NCI-H460 (cell line): Measurements from ENCODE around the gene KDM1B. TPM values are rescaled to one million over a fixed set of nuclear protein-coding genes. Genes with fewer than 3 reads are reported as not detected.

Experiments
- DNase-seq: peaks from one replicate; pipeline ENCODE4 v3.0.0-alpha.2; 2016; ENCODE audit warnings: low read depth; ENCODE audit errors: extremely low read depth
- polyA plus RNA-seq: library from polyadenylated mRNA; depleted of rRNA; stranded (reverse); fragments of >200 nt; gene quantifications from 2 replicates; pipeline ENCODE4 v1.2.3, GENCODE V29; 2014; cell fraction: nucleus; rRNA removed
- total RNA-seq: library from RNA; depleted of rRNA; stranded (reverse); fragments of >200 nt; shearing (Covaris generic); gene quantifications from 2 replicates; pipeline ENCODE4 v1.2.3, GENCODE V29; 2014; rRNA removed

Gene KDM1B
- 6.9 and 7.3 TPM in 2 replicates for total RNA-seq
- polyA plus RNA-seq, result 3.7 and 5.1 TPM in 2 replicates

GRCh38 chr6:18155150-18155863 is at the start of gene KDM1B:
Gene KDM1B (plus strand): TSS chr6:18155422. CDS start chr6:18159896, 4,474 bp downstream.
- DNase-seq, result peak; percentile 96

GRCh38 chr6:18107061-18107460 is 48.2 kb upstream of the KDM1B start:
- no peak for DNase-seq

DNA sequence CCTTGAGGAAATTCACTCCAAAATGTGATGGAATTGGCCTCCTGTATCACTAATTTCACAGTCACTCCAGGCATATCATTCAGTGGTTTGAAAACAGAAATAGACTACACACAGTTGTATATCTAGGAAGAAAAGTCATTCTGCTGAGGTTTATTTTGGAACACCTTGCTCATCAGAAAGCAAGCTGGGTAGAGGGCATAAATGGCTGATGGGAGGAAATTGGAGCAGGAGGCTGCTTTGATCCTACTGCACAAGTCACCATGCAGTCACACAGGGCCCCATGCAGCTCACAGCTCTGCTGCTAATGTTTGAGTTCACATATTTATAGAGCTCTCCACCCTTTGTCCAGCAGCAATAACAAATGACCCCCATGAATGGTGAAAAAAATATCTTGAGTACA is 45.1 kb upstream of the KDM1B start:
- DNase-seq, result no peak

- DNase-seq, result no peak
Observed at GRCh38 chr6:18115356-18115755, 39.9 kb upstream of the KDM1B start.

GRCh38 chr6:18117136-18117535 is 38.1 kb upstream of the KDM1B start:
- no peak for DNase-seq

DNA sequence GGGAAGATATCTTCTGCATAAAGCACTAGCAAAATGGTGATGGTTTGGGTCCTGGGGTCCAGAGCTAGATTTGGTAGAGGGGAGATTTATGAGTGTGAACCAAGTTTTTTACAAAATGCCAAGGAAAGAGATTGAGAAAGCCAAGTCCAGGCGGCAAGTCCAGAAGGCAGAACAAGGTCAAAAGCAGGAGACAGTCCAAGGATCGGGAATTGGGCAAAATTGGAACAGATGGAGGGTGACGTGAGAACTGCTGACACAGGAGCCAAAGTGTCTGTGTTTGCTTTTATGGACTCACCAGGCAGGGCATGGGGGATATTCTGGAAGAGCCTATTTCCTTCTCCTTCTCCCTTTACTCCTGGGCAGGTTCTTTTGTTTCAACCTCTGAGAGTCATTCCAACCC is 36.9 kb upstream of the KDM1B start:
- DNase-seq, result no peak

DNA sequence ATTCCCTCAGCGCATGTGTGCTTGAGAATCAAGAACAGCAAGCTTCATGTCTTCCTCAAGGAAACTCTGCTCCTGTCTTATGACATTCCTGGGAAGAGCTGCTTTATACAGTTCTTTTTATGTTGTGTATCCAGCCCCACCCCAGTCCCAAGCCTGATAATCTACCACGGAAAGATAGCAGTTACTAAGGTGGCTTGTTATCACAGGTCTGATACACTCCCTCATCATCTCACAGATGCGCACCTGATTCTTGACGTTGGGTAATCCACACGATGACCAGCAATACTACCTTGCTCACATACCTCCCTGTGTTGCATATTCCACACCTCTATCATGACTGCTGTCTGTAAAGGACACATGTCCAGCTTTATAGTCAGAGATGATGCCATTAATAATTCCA is 36.0 kb upstream of the KDM1B start:
- DNase-seq, result no peak

DNA sequence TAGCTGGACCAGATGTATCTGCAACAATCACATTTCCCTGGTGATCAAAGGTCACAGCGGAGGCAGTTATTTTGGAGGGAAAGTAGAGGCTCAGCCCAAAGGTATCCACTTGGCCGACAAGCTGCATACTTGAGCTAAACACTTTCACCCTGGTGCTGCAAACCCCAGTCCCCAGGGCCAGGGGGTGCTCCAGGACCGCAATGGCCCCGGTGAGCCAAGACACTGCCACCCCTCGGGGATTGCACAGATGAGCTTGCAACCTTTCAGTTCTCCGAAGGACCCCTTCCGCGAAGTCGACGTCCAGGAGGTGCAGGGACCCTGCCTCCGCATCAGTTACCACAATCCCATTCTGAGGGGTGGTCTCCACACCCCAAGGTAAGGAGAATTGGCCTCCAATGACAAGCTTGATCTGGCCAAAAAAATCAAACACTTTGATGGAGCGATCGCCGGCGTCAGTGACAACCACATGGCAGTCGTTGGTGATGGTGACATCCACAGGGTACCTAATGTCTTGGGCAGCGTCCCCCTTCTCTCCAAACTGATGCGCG is 33.6 kb upstream of the KDM1B start:
- DNase-seq, result no peak

- peak; percentile 78 for DNase-seq
Observed at GRCh38 chr6:18122128-18123093, 32.8 kb upstream of the KDM1B start, which contains the start of gene NHLRC1. Gene NHLRC1 (minus strand): TSS chr6:18122677. CDS start chr6:18122606, 71 bp downstream.

DNA sequence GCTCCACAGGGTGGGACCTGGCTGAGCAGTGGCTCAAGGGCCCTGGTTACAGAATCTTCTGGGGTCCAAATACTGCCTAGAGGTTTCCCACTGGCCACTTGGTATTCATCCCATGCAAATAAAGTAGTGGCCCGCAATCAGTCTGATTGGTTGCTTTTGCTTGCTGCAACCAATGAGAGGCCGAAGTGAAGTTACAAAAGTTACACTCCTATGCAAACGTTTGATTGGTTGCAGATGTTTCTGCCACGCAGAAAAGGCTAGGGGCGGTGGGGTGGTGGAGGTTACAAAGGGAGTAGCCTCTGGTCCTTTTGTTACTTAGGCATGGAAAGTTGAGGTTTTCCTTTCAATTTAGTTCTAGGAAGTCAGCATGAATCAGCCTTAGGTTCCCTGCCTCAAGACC is 29.1 kb upstream of the KDM1B start:
- no peak for DNase-seq

DNA sequence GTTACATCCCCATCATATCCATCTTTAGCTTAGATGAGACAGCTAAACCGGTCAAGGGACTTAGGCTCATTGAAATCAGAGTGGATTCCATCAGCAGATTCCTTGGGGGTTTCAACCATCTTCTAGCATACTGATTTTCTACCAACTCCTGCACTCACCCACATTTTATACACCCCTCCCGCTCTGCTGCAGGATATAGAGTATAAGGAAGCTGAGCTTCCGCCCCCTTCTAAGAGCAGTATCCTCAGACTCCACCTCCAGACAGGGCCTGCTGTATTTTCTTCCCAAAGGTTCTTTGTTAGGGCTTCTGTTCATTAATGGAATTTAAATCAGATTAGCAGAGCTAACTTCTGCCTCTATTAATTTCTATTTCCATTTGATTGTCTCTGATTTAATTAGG is 22.9 kb upstream of the KDM1B start:
- DNase-seq, result no peak

DNA sequence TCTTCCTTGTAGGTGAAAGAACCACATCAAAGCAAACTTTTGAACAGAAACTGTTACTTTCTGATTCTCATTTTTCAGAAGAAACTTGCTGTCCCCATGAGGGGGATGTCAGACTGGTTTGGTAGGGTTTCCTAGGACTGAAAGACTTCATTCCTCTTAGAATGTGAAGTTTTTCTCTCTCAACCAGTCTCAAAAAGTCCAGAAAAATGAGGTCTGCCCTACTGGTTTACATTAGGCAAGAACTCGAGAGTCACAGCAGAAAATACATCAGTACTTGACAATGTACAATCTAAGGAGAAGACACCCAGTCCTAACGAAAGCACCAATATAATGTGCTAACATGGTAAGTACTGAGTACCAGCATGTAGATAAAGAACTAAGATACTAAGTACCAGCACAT is 20.1 kb upstream of the KDM1B start:
- no peak for DNase-seq

DNA sequence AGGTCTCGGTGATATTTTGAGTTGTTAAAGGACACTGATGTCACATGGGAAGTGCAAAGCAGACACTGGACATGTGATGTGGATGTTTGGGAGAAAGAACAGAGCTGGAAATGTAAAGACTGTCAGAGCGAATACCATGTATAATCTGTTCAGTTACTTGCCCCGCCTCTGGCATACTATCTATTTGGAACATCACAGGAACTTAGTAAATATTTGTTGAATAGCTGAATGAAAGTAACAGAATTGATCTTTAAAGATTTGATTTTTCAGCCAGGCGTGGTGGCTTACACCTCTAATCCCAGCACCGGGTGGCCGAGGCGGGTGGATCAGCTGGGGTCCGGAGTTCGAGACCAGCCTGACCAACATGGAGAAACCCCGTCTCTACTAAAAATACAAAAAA is 19.0 kb upstream of the KDM1B start:
- DNase-seq, result no peak

DNA sequence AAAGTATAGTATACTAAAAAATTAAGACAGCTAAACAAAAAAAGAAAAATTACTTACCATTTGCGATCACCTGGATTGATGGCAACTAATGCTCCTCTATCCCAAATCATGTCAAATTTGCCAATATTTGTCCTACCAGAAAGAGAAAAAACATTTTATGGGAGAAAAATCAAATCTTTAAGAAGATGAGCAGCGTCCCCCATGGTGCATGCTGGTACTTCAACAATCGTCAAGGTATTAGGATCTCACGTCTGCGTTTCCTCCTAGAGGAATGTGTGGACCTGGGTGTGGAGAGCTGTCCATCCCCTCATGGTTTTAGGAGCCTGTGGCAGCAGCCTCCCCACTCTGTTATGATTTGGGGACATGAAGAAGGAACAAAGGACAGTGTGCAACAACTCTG is 16.3 kb upstream of the KDM1B start:
- no peak for DNase-seq

- DNase-seq, result no peak
Observed at GRCh38 chr6:18139935-18140621, 15.1 kb upstream of the KDM1B start.

DNA sequence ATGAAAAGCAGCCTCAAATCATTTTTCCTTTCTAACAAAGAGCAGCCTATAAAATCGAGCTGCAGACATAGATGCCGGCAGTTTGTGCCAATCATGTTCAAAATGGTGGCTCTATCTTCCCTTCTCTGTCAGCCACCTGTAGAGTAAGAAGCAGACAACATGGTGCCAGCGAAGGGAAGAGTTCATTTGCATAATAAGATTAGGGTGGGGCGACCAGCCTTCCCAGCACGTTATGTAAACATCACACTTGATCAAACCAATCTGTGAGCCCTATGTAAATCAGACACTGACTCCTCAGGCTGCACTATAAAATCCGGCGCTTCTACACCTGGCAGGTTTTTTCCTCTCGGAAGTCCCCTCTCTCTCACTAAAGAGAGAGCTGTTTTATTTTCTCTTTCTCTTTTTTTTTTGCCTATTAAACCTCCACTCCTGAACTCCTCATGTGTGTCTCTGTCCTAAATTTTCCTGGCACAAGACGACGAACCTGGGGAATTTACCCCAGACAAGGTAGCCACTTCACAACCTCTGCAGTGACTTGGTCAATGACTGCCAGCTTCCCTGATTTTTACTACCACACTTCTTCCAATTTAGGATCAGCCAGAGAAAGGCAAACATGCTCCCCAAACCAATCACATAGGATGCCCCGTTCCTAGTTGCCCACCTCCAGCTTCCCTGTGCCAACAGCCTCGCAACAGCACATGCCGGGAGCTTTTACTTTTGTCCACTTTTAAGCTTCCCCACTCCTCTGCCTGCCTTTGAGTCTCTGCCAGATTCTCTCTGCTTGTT is 13.2 kb upstream of the KDM1B start:
- no peak for DNase-seq

DNA sequence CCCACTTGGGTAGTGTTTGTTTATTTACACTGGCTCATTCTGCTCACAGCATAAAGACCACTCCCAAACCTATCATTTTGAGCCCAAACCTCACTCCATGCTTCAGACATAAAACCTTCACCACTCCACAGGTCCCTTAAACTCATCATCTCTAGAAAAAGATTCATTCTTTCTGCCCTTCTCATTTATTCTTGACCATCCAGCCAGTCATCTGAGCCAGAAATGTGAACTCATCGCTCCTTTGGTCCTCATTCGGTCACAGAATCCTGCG is 12.7 kb upstream of the KDM1B start:
- DNase-seq, result no peak

GRCh38 chr6:18147160-18147559 is 8.1 kb upstream of the KDM1B start:
- no peak for DNase-seq

DNA sequence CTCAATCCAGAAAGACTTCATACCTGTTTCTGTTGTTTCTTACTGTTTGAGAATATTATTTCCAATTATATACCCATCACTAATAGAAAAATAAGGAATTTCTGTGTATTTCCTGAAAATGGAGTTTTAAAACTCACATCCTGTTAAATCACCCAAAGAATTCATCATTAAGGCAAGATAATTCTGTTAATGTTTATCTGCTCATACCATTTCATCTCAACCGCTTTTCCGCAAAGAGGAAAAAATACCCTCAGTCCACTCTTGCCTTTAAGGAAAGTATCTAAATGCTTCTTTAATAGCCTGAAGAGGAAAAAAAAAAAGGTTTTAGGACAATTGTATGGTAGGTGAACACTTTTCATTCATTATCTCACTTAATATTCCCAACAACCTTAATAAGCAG is 7.6 kb upstream of the KDM1B start:
- no peak for DNase-seq
